Measurements from ENCODE around the gene KRT36. TPM values are rescaled to one million over a fixed set of nuclear protein-coding genes. Genes with fewer than 3 reads are reported as not detected.

KRT36 gene
- total and polyA plus RNA-seq, 2 of the 8 experiments (the other 6 are each of a cell fraction or from before 2014, with no cell fraction given), result not detected

- H2BK5ac ChIP-seq (ENCODE audit: low read depth, low read length), result peak overlapping the region; percentile 95
- no peak overlapping the region for H2AK5ac ChIP-seq (ENCODE audit: low read depth, low read length)
- DNase-seq (ENCODE audit: low read depth in 1 of 2, low spot score in 2 of 2) (peak in 1 of 2 experiments; percentile 73), FAIRE-seq (no peak)
- CTCF ChIA-PET (ENCODE audit: partially characterized antibody), result interaction anchor here (0.7 to 7.4 kb wide), 16 partner anchors 11 to 184 kb away, joined by 3 to 79 read pairs (median 3); no protein-coding TSS in a partner anchor
- H2BK20ac ChIP-seq (ENCODE audit: low read length), result no peak overlapping the region
- H3K56ac ChIP-seq (replicated peaks; ENCODE audit: insufficient read length, low read depth, low read length), result peak overlapping the region; percentile 40
- peak overlapping the region; percentile 65 for H4K5ac ChIP-seq (ENCODE audit: insufficient read length, low read depth, low read length)
- peaks cover 4 to 12% of the 10 kb centered on the region in 2 experiments for H4K20me1 ChIP-seq (replicated peaks in 1 of 2; ENCODE audit: control insufficient read depth in 1 of 2, insufficient read depth in 2 of 2, low read length in 2 of 2)
- H3K23me2 ChIP-seq (ENCODE audit: low read depth, low read length), result peaks cover 6% of the 10 kb centered on the region; the same call in 1 of the 2 replicates
- H3K18ac ChIP-seq (ENCODE audit: extremely low read depth, low read length), result peak overlapping the region; percentile 93
- H3K4ac ChIP-seq (replicated peaks; ENCODE audit: insufficient read length, low read depth, low read length), result no peak overlapping the region
- peak overlapping the region; percentile 71 to 89 (median 78) for H3K4me3 ChIP-seq (ENCODE audit: extremely low read depth in 1 of 4, insufficient read depth in 2 of 4, low read depth in 3 of 4, low read length in 4 of 4)
- H3K79me1 ChIP-seq (ENCODE audit: low read depth, low read length), result peaks cover 5% of the 10 kb centered on the region; the same call in 1 of the 2 replicates
- H3K27me3 ChIP-seq (replicated peaks in 1 of 4; ENCODE audit: control insufficient read depth in 3 of 4, extremely low read depth in 1 of 4, insufficient read depth in 3 of 4, low read length in 3 of 4), result no peaks in the 10 kb centered on the region
- H2BK120ac ChIP-seq (replicated peaks; ENCODE audit: low read depth, low read length), result no peak overlapping the region
- H4K91ac ChIP-seq (replicated peaks; ENCODE audit: insufficient read length, low read length), result peak overlapping the region; percentile 45
- WGBS, 2 experiments (ENCODE audit: extremely low coverage in 1 of 2, insufficient coverage in 1 of 2, insufficient read length in 1 of 2, insufficient replicate concordance in 2 of 2, low coverage in 1 of 2, low lambda C conversion rate in 2 of 2, missing lambda C conversion rate in 1 of 2), result 4% methylated on average over 51 of the region's 62 CpGs; no CpG with 5 or more reads in 1 of the 2 experiments
- H3K4me2 ChIP-seq (ENCODE audit: insufficient read depth in 1 of 2, low read depth in 2 of 2, low read length in 2 of 2), result peak overlapping the region; percentile 74 to 77
- POLR2A ChIA-PET (ENCODE audit: partially characterized antibody), result interaction anchor here (0.9 to 11.0 kb wide), 36 partner anchors 9 to 164 kb away, joined by 3 to 293 read pairs (median 6); partner anchors contain the start of genes EIF1, KRT13, KRT14 and KRT15
- peaks cover 12 to 37% (median 19%) of the 10 kb centered on the region in 4 experiments for H3K36me3 ChIP-seq (ENCODE audit: control insufficient read depth in 2 of 4, insufficient read depth in 4 of 4, low read length in 3 of 4)
- no peak overlapping the region for H2AFZ ChIP-seq (ENCODE audit: low read length)
- H4K8ac ChIP-seq (ENCODE audit: extremely low read depth, insufficient read depth, low read length), result peak overlapping the region; percentile 96
- H2BK15ac ChIP-seq (ENCODE audit: low read length), result no peak overlapping the region
- peaks cover 2 to 20% (median 13%) of the 10 kb centered on the region in 4 experiments for H3K4me1 ChIP-seq (replicated peaks in 1 of 4; ENCODE audit: control insufficient read depth in 3 of 4, insufficient read depth in 4 of 4, low read length in 3 of 4)
- peak overlapping the region; percentile 84 for H3K27ac ChIP-seq (ENCODE audit: low read depth, low read length)
- no peak overlapping the region for H3K14ac ChIP-seq (ENCODE audit: insufficient read length)
- peaks cover 0 to 13% of the 10 kb centered on the region in 2 experiments; a peak in 3 of 4 replicates for H3K79me2 ChIP-seq (ENCODE audit: control insufficient read depth in 1 of 2, insufficient read depth in 2 of 2, low read length in 2 of 2)
- no peak overlapping the region for H3K23ac ChIP-seq (ENCODE audit: insufficient read length)
- peak overlapping the region; percentile 69; the same call in 1 of the 2 replicates for H2BK12ac ChIP-seq (ENCODE audit: low read depth, low read length)
- no peaks in the 10 kb centered on the region for H3K9me3 ChIP-seq (ENCODE audit: insufficient read depth in 2 of 2, low read depth in 1 of 2, low read length in 1 of 2)
- peak overlapping the region; percentile 65 to 89 (median 86) for H3K9ac ChIP-seq (replicated peaks in 1 of 4; ENCODE audit: extremely low read depth in 1 of 4, low read depth in 3 of 4, low read length in 3 of 4)
- no peak for TF ChIP-seq TAF1 (IDR thresholded peaks at IDR 0.05; ENCODE audit: low read depth, low read length)
- no peak for TF ChIP-seq E2F6 (IDR thresholded peaks at IDR 0.05)
- TF ChIP-seq RNF2 (IDR thresholded peaks at IDR 0.05; ENCODE audit: borderline replicate concordance, low read depth, low read length, missing control alignments, poor library complexity, severe bottlenecking), result no peak
- TF ChIP-seq CTCF (IDR thresholded peaks at IDR 0.05; ENCODE audit: control extremely low read depth in 1 of 3, insufficient read depth in 1 of 3, low read depth in 1 of 3, low read length in 3 of 3), result no peak
- peak; percentile 71 for TF ChIP-seq KDM4A (IDR thresholded peaks at IDR 0.05; ENCODE audit: low read depth, low read length, severe bottlenecking)
- no peak for TF ChIP-seq TCF12 (IDR thresholded peaks at IDR 0.05; ENCODE audit: low read depth, low read length)
Observed at GRCh38 chr17:41527063-41528023, 37.6 kb upstream of the KRT36 start.
